Pons (tissue), 1 donor: ENCODE measurements around the gene ZNF236.
"Not testable (repeated sequence)": the region's sequence is repeated elsewhere in the genome, so short reads cannot be mapped to it uniquely, and the experiment has no call there.

Experiments used
- DNase-seq: peaks from one replicate; pipeline ENCODE4 v3.0.0-alpha.2; 2016; ENCODE audit warnings: low spot score

The ZNF236 gene

GRCh38 chr18:76822506-76823160, at the start of gene ZNF236:
ZNF236 (plus strand) TSS chr18:76822557; CDS start chr18:76822608, 51 bp downstream.
- DNase-seq = peak; percentile 45

DNA sequence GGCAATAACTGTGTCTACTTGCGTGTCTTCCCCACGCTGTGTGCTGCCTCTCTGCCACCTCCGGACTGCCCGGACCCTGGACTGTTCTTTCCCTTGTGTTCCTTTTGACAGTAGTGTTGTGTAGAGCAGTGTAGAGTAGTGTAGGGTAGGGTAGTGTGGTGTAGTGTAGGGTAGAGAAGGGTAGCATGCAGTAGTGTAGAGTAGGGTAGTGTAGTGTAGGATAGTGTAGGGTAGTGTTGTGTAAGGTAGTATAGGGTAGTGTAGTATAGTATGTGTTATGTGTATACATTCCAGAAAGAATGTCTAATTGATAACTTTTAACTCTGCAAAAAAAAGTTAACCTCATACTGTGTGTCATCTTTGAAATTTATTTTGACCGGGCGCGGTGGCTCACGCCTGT, 49.7 kb upstream of the ZNF236 start:
- no peak for DNase-seq

DNA sequence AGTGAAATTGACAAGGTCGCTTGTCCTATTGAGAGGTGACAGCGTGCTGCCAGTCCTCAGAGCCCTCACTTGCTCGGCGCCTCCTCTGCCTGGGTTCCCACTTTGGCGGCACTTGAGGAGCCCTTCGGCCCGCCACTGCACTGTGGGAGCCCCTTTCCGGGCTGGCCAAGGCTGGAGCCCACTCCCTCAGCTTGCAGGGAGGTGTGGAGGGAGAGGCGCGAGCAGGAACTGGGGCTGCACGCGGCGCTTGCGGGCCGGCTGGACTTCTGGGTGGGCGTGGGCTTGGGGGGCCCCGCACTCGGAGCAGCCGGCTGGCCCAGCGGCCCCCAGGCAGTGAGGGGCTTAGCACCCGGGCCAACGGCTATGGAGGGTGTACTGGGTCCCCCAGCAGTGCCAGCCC, 45.3 kb upstream of the ZNF236 start:
- not testable (repeated sequence) for DNase-seq

DNA sequence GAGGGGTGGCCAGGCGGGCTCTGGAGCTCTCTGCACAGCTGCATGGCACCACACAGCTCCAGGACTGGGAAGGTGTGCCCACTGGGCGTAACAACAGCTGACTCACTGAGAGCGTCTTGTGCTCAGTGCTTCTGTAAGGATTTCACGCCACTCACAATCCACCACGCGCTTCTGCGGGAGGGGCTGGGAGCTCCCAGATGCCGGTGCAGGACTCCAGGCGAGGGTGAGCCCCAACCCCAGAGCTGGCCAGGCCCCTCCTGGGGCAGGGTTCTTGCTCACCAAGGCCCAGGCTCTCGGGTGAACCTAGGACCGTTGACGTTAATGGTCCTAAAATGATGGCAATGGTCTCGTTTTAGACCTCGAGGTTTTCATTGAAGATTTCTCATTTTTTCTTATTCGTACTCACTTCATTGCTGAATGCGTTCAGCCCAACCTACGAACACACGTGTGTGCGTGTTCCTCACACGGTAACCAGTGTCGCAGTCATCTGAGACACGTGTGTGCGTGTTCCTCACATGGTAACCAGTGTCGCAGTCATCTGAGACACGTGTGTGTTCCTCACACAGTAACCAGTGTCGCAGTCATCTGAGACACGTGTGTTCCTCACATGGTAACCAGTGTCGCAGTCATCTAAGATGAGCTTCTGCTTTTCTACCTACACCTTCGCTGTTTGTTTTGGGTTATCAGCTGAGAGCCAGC, 38.4 kb upstream of the ZNF236 start:
- no peak for DNase-seq

DNA sequence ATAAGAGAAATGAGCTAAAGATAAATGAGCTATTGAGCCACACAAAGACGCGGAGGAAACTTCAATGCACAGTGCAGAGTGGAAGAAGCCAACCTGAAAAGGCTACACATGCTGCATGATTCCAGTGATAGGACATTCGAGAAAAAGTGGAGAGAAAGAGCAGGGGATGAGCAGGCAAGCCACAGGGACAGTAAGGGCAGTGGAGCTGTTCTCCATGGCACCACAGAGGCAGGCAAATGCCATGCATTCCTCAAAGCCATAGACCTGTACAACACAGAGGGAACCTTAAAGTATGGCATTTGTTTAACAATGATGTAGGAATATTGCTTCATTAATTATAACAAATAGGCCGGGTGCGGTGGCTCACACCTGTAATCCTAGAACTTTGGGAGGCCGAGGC, 36.5 kb upstream of the ZNF236 start:
- no peak for DNase-seq

GRCh38 chr18:76788571-76789317, 33.6 kb upstream of the ZNF236 start:
- no peak for DNase-seq

DNA sequence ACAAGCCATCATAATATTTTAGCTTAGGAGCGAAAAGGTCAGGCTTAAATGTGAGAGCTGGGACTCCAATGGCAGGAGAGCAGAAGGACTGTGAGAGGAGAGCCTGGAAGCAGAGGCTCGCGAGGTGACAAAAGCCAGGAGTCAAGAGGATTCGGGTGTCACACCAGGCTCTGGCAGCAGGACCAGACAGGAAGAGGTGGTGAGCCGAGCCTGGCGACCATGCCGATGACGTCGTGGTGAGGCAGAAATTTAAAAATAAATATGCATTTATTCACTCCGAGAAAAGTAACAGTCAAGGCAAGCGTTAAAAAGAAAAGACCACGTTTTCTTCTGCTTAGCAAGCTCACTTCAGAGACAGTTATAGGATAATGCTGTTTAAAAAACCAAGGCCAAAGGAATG, 31.3 kb upstream of the ZNF236 start:
- no peak for DNase-seq

DNA sequence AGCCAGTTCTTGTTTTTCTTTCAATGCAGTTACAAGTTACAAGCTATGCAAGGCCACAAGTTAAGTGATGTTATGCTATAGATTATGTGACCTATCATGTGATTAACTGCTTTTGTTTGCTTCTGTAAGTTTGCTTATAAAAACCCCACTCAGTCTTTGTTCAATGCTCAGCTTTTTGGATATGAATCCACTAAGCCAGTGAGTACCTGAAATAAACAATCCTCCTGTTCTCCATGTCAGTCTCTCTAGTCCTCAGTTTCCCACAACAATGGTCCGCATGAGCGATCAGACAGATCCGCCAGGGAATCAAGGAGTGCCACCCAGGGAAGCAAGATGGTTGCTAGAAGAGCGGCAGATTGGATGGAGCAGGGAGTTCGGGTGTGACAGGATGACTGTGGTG, 30.7 kb upstream of the ZNF236 start:
- no peak for DNase-seq

DNA sequence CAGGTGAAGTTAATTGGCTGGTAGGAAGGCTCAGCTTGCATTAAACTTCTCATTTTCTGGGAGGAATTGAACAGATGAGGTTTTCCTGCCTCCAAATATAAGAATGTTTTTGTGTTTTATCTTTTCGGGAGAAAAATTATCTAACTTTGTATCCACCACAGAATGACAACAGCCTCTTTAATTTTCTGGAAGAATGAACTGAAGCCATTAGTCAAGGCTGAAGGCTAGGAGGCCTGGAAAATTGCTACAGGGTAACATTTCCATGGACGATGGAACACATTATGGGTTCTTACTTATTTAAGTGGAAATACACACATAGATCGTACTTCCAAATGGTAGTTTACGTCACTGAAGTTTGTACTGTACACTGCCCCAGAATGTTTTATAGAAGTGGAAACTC, 28.0 kb upstream of the ZNF236 start:
- DNase-seq = no peak

DNA sequence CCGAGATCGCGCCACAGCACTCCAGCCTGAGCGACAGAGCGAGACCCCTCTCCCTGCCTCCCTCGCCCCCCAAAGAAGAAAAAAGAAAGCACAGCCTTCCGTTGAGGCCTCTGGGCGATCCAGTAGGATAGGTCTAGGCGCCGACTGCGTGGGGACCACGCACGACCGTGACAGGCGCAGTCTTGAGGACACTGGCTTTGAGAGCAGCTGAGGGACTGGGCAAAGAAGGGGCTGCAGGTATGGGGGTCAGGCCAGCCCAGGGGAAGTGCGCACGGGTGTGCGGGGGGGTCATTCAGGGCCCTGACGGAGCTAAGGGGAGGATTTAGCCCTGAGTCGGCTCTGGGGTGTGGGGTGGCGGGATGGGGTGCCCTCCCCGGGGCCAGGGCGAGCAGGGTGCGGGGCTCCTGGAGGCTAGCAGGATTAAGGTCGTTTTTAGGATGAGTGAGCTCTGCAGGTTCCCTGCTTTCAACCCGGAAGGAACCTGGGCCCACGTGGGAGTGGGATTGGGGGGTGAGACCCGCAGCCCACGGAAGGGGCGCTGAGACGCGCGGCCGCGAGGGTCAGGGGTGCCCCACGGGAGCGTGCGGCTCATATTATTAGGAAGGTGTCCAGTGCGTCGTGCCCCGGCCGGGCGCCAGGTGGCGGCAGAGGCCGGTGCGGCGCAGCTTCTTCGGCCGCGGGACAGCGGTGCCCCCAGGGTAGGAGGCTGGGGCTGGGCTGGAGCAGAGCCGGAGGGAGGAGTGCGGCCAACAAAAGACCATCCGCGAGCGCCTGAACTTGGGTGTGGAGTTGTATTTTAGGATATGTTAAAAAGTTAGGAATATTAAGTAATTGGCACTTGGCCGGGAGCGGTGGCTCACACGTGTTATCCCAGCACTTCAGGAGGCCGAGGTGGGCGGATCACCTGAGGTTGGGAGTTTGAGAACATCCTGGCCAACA, 20.5 kb upstream of the ZNF236 start:
- peak; percentile 17 for DNase-seq

- no peak for DNase-seq
Measured at GRCh38 chr18:76803413-76803812, 18.9 kb upstream of the ZNF236 start.

DNA sequence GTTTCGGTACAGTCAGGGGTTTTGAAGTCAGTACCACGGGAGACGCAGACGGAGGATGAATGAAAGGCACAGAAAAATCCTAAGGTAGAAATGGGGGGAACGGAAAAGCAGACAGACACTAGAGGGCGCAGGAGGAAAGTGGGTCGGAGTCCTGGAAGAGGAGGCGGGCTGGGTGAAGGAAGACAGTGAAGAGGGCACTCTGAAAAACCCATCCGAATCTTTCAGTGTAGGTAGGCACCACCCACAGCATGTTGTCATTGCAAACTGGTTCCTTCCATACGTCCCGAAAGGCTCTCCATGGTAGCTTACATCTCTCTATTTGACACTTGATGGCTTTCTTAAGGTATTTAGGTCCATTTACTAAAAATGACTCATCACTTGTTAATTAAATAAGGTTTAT, 18.5 kb upstream of the ZNF236 start:
- peak; percentile 59 for DNase-seq

DNA sequence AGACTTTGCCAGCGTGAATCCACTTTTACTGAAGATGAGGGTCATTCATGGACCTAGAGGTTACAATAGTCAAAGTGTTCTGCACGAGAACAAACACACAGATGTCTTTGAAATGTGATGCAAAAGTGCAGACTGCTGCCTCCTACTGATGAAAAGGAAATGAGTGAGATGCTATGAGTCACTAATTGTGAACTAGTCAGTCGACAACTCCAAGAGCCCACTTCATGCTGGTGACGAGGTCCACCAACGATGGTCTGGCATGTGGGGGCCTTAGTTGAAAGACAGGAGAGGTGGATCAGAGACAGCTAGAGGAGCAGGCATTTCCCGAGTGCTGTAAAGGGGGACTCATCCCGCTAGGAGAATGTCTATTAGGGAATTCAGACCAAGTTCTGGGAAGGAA, 17.1 kb upstream of the ZNF236 start:
- peak; percentile 49 for DNase-seq

- DNase-seq = no peak
Measured at GRCh38 chr18:76806301-76806700, 16.1 kb upstream of the ZNF236 start.

DNA sequence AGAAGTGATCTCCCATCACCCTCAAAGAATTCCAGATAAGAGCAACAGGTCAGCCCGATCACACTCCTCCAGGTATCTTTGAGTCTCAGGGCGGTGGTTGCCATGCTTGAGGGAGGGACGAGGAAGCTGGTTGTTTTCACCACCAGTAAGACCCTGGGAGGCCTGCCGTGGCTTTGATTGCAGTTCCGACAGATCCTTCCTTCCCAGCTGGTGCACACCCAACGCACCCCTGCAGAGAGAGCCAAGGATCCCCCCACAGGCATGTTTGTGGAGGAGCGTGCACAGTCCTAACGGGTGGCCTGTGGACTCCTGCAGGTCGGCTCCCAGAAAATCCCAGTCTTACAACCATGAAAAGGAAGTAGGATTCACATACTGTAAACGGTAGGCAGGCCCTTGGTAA, 13.8 kb upstream of the ZNF236 start:
- no peak for DNase-seq

GRCh38 chr18:76811530-76811929, 10.8 kb upstream of the ZNF236 start:
- DNase-seq = not testable (repeated sequence)

DNA sequence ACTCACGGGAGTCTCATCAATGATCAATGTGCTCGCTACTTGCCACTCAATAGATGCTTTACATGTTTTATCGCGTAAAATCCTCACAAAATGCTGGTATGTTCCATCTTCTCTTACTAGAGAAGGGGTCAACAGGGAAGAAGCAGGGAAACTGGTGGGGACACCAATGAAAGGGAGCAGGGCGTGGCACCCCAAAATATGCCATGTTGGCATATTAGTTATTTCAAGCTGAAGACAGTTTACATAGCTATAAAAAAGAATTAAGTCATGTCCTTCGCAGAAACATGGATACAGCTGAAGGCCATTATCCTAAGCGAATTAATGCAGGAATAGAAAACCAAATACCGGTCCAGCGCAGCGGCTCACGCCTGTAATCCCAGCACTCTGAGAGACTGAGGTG, 8.1 kb upstream of the ZNF236 start:
- DNase-seq = no peak

GRCh38 chr18:76816127-76816526, 6.2 kb upstream of the ZNF236 start:
- DNase-seq = no peak

DNA sequence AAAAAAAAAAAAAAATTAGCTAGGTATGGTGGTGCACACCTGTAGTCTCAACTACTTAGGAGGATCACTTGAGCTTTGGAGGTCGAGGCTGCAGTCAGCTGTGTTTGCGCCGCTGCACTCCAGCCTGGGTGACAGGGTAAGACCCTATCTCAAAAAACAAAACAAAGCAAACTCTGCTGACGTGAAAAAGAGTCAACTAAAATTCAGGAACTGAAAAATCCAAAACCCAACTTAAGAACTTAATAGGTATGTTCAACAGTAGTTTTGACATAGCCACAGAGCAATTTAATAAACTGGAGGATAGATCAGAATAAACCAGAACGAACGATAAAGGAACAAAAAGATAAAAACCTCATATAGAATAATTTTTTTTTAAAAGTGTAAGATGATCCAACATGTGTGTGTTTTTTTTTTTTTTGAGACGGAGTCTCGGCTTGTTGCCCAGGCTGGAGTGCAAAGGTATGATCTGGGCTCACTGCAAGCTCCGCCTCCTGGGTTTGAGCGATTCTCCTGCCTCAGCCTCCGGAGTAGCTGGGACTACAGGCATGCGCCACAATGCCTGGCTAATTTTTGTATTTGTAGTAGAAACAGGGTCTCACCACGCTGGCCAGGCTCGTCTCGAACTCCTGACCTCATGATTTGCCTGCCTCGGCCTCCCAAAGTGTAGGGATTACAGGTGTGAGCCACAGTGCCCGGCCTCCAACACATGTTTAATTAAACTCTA, 4.3 kb upstream of the ZNF236 start:
- no peak for DNase-seq

DNA sequence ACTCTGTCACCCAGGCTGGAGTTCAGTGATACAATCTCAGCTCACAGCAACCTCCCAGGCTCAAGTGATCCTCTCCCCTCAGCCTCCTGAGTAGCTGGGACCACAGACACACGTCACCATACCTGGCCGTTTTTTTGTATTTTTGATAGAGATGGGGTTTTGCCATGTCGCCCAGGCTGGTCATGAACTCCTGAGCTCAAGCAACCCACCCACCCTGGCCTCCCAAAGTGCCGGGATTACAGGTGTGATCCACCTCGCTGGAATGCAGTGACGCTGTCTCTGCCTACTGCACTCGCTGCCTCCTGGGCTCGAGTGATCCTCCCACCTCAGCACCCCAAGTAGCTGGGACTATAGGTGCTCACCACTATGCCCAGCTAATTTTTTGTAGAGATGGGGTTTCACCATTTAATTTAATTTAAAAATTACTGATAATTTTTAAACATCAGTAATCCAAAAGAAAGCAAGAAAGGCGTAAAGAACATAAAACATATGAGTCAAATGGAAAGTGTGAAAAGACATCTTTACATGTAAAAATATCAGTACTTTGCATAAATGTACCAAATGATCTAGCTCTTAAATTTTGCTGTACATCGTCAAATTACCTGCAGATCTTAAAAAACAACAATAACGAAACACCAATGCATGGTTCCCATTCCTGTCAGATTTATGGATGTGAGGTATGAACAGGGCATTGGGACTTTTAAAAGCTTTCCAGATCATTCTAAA, 2.8 kb upstream of the ZNF236 start:
- DNase-seq = no peak
